ENCODE measurements around the gene AKAP6. TPM values are rescaled to one million over a fixed set of nuclear protein-coding genes. Genes with fewer than 3 reads are reported as not detected.

The AKAP6 gene
- total RNA-seq, 1 donor from 2014 or later = 0.64 TPM

DNA sequence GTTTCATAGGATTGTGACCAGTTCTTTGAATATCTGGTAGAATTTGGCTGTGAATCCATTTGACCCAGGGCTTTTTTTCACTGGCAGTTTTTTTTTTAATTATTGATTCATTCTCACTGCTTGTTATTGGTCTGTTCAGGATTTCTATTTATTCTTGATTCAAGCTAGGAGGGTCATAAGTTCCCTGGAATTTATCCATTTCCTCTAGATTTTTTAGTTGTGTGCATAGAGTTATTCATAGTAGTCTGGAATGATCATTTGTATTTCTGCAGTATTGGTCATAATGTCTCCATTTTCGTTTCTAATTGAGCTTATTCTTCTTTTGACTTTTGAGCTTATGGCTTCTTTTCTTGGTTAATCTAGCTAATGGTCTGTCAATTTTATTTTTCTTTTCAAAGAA, 291.6 kb downstream of the AKAP6 start:
- no peak for DNase-seq (ENCODE audit: low read depth in 2 of 2)

DNA sequence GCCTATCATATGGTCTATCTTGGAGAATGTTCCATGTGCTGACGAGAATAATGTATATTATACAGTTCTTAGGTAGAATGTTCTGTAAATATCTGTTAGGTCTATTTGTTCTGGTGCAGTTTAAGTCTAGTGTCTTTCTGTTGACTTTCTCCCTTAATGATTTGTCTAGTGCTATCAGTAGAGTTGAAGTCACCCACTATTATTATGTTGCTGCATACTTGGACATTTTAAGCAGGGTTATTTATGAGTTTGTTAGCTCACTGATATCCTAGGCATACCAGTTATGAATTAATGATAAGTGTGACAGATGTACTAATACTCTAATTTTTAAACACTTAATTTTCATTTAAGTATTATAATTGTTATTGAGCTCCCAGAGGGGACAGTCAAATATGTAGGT, 292.5 kb downstream of the AKAP6 start:
- DNase-seq (ENCODE audit: low read depth in 2 of 2) = no peak

DNA sequence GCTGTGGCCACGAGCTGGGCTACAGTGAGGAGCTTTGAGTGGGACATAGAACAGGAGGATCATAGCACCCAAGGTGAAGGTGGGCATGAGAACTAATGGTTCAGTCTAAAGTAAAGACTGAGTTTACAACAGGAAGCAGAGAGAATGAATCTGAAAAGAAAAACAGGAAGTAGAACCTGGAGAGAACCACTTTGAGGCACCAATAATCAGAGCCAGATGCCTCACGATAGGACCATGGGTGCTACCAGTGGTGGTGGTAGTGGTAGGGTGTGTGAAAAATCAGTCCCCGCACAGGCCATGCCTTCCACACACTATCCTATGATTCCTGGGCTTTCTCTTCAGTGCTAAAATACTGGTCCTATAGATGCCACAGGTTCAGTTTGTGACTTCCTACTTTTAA, 293.6 kb downstream of the AKAP6 start:
- no peak for DNase-seq (ENCODE audit: low read depth in 2 of 2)

DNA sequence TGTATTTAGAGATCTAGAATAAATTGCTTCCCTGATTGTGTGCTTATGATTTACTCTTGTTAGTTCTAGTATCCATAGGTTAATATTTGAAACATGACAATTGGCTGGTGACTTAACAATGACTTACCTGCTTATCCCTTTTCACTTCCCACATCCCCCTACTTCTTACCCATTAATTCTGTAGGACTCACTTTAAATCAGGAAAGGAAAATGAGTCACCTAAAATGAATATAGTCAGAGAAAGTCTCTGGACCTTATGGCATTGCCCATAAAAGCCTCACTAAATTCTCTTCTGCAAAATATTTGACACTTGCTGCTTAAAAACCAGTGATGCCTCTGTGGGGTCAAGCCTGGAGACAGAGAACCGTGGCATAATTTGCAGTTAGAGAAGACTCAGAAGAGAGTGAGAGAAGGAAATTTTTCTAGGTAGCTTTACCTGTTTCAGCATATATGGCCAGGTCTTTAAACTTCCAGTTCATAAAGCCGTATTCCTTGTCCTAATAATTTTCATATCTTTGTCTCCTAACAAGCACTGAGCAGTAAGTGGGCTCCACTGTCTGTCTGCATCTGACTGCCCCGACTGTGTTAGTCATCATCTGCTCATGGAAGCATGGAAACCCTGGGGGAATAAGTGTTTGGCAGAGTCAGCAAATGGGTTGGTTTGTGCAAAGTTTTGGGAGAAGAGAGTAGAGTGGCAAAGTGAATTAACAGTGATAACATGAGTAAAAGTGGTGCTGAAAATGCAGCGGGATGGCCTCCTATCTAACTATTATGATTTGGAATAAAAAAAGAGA, 294.4 kb downstream of the AKAP6 start:
- no peak for DNase-seq (ENCODE audit: low read depth in 2 of 2)

DNA sequence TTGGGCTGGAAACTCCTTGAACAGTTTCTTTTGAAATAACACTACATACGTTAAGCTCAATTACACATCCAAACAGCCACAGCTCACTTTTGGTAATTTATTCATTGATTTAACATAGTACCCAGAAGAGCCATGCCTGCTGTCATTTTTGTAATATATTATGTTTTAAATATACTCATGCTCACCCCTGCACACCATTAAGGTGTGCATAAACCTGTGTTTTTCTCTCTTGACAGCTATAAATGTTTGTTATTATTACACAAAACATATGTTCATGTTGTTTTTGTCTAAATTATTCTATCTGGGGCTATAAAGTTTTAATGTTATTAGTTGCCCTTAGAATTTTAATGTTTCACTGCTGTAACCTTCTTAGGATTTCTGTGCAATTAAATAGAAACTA, 296.1 kb downstream of the AKAP6 start:
- no peak for DNase-seq (ENCODE audit: low read depth in 2 of 2)

DNA sequence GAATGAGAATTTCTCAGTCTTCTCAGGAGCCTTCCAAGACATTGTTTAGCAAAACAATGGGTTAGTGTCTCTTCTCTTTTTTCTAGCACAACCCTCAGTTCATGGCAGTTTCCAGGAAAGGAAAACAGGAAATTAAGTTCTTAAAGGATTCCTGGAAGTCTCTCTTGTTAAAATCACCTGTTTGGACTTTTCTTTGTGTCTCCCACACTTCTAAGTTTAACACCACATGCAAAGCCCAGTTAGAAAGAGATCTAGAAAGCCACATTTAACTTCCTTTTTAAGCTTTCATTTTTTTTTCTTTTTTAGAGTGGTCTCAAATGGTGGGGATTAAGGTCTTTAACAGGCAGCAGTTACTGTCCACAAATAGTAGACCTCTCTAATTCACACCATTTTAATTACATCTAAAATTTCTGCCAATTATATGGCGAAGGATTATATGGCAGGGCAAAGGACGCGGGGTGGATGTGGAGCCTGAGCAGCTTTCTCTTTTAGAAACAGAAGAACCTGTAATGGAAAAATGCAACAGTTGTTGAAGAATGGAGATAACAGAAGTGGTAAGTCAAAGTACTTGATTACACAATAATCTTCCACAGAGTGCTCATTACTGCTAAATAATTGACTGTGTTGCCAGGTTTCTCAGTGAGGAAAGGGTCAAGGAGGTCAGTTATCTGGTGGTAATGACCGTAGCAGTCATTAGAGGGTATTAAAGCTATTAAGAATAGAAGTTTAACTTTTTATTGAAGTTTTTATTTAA, 298.6 kb downstream of the AKAP6 start:
- DNase-seq (ENCODE audit: low read depth in 2 of 2) = no peak

GRCh38 chr14:32629236-32629635, 300.1 kb downstream of the AKAP6 start:
- peak; percentile 32 to 44 for DNase-seq (ENCODE audit: low read depth in 2 of 2)

DNA sequence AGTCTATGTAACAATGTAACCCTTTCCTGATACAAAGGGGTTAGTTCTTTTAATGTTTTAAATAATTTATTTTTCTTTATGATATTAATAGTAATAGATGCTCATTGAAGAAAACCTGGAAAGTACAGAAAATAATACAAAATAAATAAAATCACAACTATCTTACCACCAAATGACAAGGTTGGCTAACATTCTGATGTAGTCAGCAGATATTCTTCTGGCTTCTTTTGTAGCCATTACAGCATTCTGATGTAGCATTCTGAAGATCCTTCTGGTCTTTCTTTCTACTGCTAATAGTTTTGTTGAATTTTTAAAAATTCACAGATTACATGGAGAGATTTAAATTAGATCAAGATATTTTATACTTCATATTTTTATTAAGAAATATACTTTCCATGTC, 301.6 kb downstream of the AKAP6 start:
- DNase-seq (ENCODE audit: low read depth in 2 of 2) = no peak

DNA sequence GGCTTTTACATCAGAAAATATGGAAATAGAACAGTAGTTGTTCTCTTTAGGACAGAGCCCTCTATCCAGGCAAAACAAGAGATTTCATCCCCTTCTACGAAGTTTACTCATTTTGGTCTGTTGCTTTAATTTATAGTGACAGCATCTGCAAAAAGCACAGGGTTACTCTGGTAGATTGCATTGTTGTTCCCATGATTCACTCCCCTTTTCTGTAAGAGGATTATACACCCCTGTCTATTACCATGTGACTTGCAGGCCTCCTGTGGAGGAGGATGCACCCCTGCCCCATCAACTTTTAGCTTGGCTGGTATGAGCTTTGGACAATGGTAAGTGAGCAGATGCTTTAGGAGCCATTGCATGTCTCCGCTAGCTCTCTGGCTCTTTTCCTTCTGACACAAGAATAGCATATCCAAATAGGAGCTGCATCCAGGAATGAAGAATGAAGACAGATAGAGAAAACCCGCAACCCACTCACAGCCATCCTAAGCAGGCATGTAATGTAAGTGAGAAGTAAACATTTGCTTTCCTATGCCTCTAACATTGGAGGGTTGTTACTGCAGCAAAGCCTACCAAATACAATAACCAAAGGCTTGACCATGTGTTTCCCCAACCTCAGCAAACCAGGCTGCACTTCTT, 304.2 kb downstream of the AKAP6 start:
- DNase-seq (ENCODE audit: low read depth in 2 of 2) = no peak

DNA sequence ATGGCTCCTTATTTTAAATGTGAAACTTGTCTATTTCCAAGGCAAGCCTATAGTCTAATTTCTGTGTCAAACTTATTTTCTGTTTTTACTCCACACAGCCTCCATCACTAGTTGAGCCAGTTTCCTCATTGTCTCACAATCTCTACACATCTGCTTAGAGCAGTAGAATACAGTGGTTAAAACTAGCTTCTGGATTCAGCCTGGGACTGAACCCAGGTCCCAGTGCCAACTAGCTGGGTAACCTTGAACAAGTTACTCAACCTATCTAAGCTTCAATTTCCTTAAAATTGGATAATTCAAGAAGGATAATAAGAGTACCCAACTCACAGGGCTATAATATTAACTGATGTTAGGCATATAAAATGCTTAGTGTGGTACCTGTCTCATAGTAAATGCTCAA, 304.8 kb downstream of the AKAP6 start:
- no peak for DNase-seq (ENCODE audit: low read depth in 2 of 2)

DNA sequence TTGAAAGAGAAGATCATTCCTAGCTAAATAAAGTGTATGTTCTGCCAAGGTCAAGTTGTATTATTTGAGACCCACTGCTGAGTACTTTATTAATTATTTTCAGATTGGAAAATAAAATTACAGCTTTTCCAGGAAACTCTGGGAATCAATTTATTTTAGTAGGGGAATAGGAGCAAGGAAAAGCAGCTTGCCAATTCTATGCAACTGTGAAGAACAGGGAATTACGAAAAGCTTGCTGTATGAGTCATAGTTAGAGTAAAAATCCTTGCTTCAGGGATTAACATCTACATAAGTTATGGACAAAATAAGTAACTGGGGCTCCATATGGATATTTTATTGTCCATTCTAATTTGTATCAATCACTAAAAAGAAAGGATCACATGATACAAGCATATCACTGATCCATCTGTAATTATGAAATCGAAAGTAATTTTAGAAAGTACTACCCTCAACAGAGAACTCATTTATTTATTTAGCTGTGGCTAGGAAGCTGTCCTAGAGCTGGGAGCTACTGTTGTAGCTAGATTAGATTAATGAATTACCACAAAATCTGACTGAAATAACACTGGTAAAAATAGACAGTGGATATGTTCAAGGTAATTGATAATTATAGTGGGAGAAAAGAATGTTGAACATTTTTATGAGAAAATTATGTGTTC, 306.1 kb downstream of the AKAP6 start:
- peak; percentile 2 to 7 for DNase-seq (ENCODE audit: low read depth in 2 of 2)

GRCh38 chr14:32637582-32637981, 308.5 kb downstream of the AKAP6 start:
- DNase-seq (ENCODE audit: low read depth in 2 of 2) = no peak

- DNase-seq (ENCODE audit: low read depth in 2 of 2) = no peak
These were observed 310.1 kb downstream of the AKAP6 start for GRCh38 chr14:32639208-32639607.

- no peak for DNase-seq (ENCODE audit: low read depth in 2 of 2)
These were observed 316.5 kb downstream of the AKAP6 start for GRCh38 chr14:32645551-32645950.

DNA sequence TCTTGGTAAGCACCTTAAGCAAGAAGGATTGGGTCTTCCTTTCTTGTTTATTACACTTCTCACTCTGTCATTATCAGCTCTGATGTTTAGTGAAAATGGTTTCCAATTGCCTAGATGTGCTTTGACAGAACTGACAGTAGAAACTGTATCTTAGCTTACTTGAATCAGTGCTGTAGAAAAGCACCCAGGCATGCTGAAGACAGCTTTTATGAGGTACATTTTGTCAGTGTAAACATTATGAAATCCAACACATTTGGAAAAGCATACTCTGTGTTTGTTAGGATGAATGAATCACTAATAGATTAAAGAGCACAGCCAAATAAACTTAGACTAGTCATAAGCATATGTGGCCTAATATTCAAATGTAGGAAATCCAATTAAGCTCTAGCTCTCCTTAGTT, 319.3 kb downstream of the AKAP6 start:
- no peak for DNase-seq (ENCODE audit: low read depth in 2 of 2)

- DNase-seq (ENCODE audit: low read depth in 2 of 2) = no peak
These were observed 320.9 kb downstream of the AKAP6 start for GRCh38 chr14:32650030-32650429.

- no peak for DNase-seq (ENCODE audit: low read depth in 2 of 2)
These were observed 321.6 kb downstream of the AKAP6 start for GRCh38 chr14:32650665-32651064.

DNA sequence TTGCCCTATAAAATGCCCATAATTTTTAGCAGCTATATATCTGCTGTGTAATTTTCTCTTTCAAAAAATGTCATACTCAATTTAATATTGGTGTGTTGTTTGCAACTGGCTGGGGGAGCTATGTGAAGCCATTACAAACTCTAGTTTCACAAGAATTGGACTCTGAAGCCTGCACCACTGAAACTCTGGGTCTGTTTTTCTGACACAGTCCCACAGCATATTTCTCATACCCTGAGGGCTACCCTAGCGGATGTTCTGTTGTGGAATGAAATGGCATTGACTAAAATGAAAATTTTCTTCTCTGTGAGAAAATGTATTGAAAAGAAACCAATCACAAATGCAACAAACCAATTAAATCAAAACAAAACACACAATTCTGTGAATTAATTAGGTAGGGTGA, 325.0 kb downstream of the AKAP6 start:
- DNase-seq (ENCODE audit: low read depth in 2 of 2) = no peak

GRCh38 chr14:32656601-32657000, 327.5 kb downstream of the AKAP6 start:
- DNase-seq (ENCODE audit: low read depth in 2 of 2) = no peak

DNA sequence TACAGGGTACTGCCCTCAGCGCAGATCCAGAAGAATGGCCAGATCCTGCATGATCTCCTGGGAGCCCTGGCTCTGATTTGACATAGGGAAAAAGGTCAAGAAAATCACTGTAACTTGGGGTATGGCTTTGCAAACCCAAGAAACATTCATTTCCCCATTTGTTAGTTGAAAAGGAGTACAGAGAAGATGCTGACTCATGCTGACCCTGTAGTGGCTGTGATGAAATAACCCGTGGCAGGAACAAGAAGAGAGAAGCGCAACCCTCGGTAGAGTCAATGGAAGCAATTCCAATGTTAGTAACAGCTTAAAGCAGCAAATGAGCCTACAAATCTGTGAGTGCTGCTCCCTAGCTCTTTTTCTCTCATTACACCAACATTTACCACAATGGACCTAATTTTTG, 328.0 kb downstream of the AKAP6 start:
- DNase-seq (ENCODE audit: low read depth in 2 of 2) = no peak

- DNase-seq (ENCODE audit: low read depth in 2 of 2) = no peak
These were observed 332.1 kb downstream of the AKAP6 start for GRCh38 chr14:32661216-32661615.

GRCh38 chr14:32662211-32662610, 333.1 kb downstream of the AKAP6 start:
- no peak for DNase-seq (ENCODE audit: low read depth in 2 of 2)
